ENCODE data around the gene BBX.

DNA sequence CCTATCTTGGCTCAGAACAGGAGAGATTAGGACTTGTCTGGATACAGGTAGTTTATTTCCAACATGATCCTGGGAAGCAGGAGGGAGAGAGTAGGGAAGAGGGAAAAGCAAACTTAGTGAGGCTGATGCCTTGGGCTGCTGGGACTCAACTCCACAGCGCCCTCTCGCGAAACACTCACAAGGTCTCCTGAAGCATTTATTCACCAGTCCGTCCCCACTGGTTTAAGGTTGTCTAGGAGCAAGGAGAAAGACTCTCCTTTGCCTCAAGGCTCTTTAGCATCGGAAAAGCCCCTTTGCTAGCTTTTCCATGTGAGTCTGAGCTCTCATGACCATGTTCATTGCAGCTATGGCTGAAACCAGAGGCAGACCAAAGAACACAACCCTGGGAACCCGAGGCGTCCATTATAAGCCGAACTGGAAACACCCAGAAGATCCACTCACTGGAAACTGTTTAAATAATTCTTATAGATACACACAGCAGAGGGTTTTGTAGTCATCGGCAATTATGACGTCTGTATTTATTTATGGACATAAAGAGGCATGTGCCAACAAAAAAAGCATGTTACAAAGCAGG is 323.6 kb downstream of the BBX start:
- TF ChIP-seq, protein P1, sequence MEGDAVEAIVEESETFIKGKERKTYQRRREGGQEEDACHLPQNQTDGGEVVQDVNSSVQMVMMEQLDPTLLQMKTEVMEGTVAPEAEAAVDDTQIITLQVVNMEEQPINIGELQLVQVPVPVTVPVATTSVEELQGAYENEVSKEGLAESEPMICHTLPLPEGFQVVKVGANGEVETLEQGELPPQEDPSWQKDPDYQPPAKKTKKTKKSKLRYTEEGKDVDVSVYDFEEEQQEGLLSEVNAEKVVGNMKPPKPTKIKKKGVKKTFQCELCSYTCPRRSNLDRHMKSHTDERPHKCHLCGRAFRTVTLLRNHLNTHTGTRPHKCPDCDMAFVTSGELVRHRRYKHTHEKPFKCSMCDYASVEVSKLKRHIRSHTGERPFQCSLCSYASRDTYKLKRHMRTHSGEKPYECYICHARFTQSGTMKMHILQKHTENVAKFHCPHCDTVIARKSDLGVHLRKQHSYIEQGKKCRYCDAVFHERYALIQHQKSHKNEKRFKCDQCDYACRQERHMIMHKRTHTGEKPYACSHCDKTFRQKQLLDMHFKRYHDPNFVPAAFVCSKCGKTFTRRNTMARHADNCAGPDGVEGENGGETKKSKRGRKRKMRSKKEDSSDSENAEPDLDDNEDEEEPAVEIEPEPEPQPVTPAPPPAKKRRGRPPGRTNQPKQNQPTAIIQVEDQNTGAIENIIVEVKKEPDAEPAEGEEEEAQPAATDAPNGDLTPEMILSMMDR (IDR thresholded peaks at IDR 0.05): no peak
- no peak for TF ChIP-seq POLR2A (IDR thresholded peaks at IDR 0.05)

Data from lower leg skin (tissue), 3 donors.